Measurements from ENCODE around the gene SEPTIN12. TPM values are rescaled to one million over a fixed set of nuclear protein-coding genes. Genes with fewer than 3 reads are reported as not detected.

The SEPTIN12 gene
- total and polyA plus RNA-seq, 7 donors = 0.41 TPM; not detected in 6

DNA sequence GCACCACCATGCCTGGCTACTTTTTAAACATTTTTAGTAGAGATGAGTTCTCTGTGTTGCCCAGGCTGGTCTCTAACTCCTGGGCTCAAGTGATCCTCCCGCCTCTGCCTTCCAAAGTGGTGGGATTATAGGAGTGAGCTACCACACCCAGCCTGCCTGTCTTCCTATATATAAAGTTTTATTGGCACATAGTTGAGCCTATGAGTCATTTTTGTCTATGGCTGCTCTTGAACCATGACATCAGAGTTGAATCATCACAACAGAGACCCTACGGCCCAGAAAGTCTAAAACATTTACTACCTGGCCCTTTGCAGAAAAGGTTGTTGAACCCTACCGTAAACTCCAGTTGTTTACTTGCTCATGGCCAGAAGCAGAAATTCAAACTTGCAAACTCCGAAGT lies 7.9 kb downstream of the SEPTIN12 start:
- Histone ChIP-seq H3K4me3 (no peak overlapping the region), H3K36me3 (ENCODE audit: insufficient read depth in 1 of 2, low read depth in 1 of 2) (no peaks in the 10 kb centered on the region), H3K4me1 (no peaks in the 10 kb centered on the region), H3K27me3 (ENCODE audit: insufficient read depth in 3 of 3, low read length in 2 of 3) (no peaks in the 10 kb centered on the region), H3K9me3 (no peaks in the 10 kb centered on the region), H3K27ac (no peak overlapping the region)
- DNase-seq = no peak
- intact Hi-C loops (cut with DNase I) = no loop called here
- TF ChIP-seq, protein P1, sequence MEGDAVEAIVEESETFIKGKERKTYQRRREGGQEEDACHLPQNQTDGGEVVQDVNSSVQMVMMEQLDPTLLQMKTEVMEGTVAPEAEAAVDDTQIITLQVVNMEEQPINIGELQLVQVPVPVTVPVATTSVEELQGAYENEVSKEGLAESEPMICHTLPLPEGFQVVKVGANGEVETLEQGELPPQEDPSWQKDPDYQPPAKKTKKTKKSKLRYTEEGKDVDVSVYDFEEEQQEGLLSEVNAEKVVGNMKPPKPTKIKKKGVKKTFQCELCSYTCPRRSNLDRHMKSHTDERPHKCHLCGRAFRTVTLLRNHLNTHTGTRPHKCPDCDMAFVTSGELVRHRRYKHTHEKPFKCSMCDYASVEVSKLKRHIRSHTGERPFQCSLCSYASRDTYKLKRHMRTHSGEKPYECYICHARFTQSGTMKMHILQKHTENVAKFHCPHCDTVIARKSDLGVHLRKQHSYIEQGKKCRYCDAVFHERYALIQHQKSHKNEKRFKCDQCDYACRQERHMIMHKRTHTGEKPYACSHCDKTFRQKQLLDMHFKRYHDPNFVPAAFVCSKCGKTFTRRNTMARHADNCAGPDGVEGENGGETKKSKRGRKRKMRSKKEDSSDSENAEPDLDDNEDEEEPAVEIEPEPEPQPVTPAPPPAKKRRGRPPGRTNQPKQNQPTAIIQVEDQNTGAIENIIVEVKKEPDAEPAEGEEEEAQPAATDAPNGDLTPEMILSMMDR (IDR thresholded peaks at IDR 0.05) = no peak
- WGBS, 3 donors = 74 to 80% (median 77%) methylated on average over 4 of the region's 4 CpGs
- ATAC-seq = no peak

DNA sequence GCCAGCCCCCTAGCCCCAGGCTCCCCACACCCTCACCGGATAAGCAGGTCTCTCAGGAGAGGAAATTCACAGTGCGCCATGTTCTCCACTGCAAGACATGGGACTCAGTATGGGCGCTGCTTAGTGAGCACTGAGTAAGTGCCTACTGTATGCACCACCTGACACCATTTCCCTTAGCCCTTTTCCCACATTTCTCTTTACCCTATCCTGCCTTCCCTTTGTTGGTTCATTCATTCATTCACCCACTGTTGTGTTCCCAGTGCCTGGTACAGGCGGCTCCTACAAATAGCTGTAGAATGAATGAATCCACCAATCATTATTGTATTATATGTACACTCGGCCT lies 10.1 kb downstream of the SEPTIN12 start:
- Histone ChIP-seq H3K9me3 (no peaks in the 10 kb centered on the region), H3K4me1 (no peaks in the 10 kb centered on the region), H3K36me3 (ENCODE audit: insufficient read depth in 1 of 2, low read depth in 1 of 2) (no peaks in the 10 kb centered on the region), H3K27ac (no peak overlapping the region), H3K27me3 (ENCODE audit: insufficient read depth in 3 of 3, low read length in 2 of 3) (no peaks in the 10 kb centered on the region), H3K4me3 (no peak overlapping the region)
- DNase-seq (no peak), ATAC-seq (no peak)
- TF ChIP-seq, protein P1 (IDR thresholded peaks at IDR 0.05) = no peak
- 90 to 95% (median 92%) methylated on average over 5 of the region's 5 CpGs for whole genome bisulfite sequencing, 3 donors
- intact Hi-C loops (cut with DNase I) = no loop called here

DNA sequence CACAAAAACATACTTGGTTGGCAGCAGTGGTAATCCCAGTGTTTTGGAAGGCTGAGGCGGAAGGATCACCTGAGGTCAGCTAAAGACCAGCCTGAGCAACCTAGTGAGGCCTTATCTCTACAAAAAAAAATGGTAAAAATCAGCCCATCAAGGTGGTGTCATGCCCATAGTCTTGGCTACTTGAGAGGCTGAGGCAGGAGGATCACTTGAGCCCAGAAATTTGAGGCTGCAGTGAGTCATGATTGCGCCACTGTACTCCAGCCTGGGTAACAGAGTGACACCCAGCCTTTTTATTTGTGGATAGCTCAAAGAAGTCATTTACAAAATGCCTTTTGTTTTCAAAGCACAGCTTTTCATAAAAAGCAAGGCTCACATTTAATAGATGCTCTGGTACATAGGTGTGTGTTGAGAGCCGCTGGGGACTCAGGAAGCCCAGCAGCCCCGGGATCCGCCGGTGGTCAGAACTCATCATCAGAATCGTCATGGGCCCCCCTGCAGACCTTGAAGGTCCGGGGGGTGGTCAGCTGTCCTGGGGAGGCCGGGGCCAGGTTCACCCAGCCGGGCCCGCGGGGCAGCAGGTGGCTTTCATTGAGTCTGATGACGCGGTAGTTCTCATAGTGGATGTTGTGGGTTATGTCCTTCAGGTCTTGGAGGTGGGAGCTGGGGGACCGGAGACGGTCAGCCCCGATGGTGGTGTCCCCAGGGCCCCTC lies 10.7 kb downstream of the SEPTIN12 start:
- Histone ChIP-seq H3K36me3 (ENCODE audit: insufficient read depth in 1 of 2, low read depth in 1 of 2) (no peaks in the 10 kb centered on the region), H3K27ac (no peak overlapping the region), H3K9me3 (no peaks in the 10 kb centered on the region), H3K27me3 (ENCODE audit: insufficient read depth in 3 of 3, low read length in 2 of 3) (no peaks in the 10 kb centered on the region), H3K4me1 (no peaks in the 10 kb centered on the region), H3K4me3 (no peak overlapping the region)
- no peak for DNase-seq
- intact Hi-C loops (cut with DNase I) = no loop called here
- 81 to 85% (median 84%) methylated on average over 14 to 17 of the region's 17 CpGs for WGBS, 3 donors
- TF ChIP-seq, protein P1 (IDR thresholded peaks at IDR 0.05) = no peak
- ATAC-seq = no peak

DNA sequence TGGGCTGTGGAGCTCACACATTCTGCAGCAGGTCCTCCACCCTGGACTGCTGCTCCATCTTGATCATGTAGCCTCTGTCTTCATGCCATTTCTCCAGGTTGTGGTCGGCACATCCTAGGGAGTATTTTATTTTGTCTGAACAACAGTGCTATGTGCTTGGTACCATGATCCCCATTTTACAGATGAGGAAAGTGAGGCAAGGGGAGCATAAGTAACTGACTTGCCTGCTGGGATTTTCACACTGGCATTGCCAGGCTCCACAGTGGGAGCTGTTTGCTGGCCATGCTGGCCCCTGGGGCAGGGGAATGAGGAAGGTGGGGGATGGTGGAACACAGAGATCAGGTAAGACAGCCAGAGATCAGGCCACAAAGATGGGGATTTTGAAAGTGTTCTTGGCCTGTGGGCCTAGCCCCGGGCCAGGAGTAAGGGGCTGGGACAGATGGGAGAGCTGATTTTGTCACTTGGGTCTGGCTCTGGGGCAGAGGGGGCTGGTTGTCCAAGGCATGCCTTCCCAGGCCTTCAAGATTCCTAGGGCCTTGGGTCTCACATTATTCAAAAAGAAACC lies 11.9 kb downstream of the SEPTIN12 start:
- TF ChIP-seq, protein P1 (IDR thresholded peaks at IDR 0.05) = no peak
- no peak overlapping the region for H3K27ac ChIP-seq
- no peak for DNase-seq
- H3K36me3 ChIP-seq (ENCODE audit: insufficient read depth in 1 of 2, low read depth in 1 of 2) = no peaks in the 10 kb centered on the region
- no peak for ATAC-seq
- no peak overlapping the region for H3K4me3 ChIP-seq
- no peaks in the 10 kb centered on the region for H3K9me3 ChIP-seq
- H3K27me3 ChIP-seq (ENCODE audit: insufficient read depth in 3 of 3, low read length in 2 of 3) = no peaks in the 10 kb centered on the region
- intact Hi-C loops (cut with DNase I) = no loop called here
- WGBS, 3 donors = 87 to 92% (median 92%) methylated on average over 2 of the region's 2 CpGs
- H3K4me1 ChIP-seq = no peaks in the 10 kb centered on the region

DNA sequence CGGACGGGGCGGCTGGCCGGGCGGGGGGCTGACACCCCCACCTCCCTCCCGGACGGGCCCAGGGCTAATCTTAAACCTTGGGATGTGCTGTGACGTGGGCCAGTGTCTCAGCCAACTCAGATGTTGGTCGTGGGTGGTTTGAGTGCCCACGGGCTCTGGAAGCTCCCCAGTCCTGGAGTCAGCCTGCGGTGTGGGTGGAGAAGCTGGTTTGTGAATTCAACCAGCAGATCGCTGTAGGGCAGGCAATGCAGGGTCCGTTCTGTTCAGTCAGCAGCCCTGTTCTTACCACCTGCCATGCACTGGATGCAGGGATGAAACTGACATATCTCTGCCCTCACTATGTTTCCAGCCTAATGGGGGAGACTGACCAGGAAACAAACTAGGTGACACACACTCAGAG lies 13.1 kb downstream of the SEPTIN12 start:
- DNase-seq (no peak), ATAC-seq (no peak)
- TF ChIP-seq, protein P1 (IDR thresholded peaks at IDR 0.05) = no peak
- Histone ChIP-seq H3K27me3 (ENCODE audit: insufficient read depth in 3 of 3, low read length in 2 of 3) (no peaks in the 10 kb centered on the region), H3K4me1 (no peaks in the 10 kb centered on the region), H3K9me3 (no peaks in the 10 kb centered on the region), H3K27ac (no peak overlapping the region), H3K4me3 (no peak overlapping the region), H3K36me3 (ENCODE audit: insufficient read depth in 1 of 2, low read depth in 1 of 2) (no peaks in the 10 kb centered on the region)
- WGBS, 3 donors = 73 to 81% (median 79%) methylated on average over 10 to 13 of the region's 13 CpGs
- intact Hi-C loops (cut with DNase I) = no loop called here
